HepG2 (cell line): ENCODE measurements around the gene HNRNPA1L2. TPM values are rescaled to one million over a fixed set of nuclear protein-coding genes. Genes with fewer than 3 reads are reported as not detected.
"Not testable (repeated sequence)": the region's sequence is repeated elsewhere in the genome, so short reads cannot be mapped to it uniquely, and the experiment has no call there.

ENCODE experiments used
- ATAC-seq: fragments of 200-7000 bp; cut with Tn5 transposase; 3 replicates; pipeline ENCODE4 v1.9.1; 2020; ENCODE audit warnings: mild to moderate bottlenecking, moderate library complexity
- BruUV-seq: library from RNA; stranded (reverse); fragments of 400-500 nt; replicated peaks from 2 replicates; lab custom pipeline; 2021; lab: Mats Ljungman, UMichigan
- CTCF ChIA-PET: fragments of 300-600 bp; formaldehyde crosslinking; extraction: SDS; loops from one replicate; lab custom pipeline; 2021; ENCODE audit warnings: low total read pairs, inconsistent platforms, low intra/inter-chr PET ratio; lab: Yijun Ruan, JAX
- POLR2A ChIA-PET: fragments of 350-600 bp; sonication (Branson Sonifier 250); formaldehyde crosslinking; loops from one replicate; lab custom pipeline; 2020; ENCODE audit warnings: antibody characterized with exemption, inconsistent platforms; lab: Yijun Ruan, JAX
- DNase-seq: peaks from one replicate; pipeline ENCODE4 v3.0.0-alpha.2; 2015; ENCODE audit warnings: low spot score
- FAIRE-seq: peaks from 3 replicates; lab custom pipeline; 2011; peaks lifted over from hg19 to GRCh38; lab: Jason Lieb, UNC
- H2AFZ ChIP-seq: one replicate; pipeline ENCODE4 v1.6.1; 2011; ENCODE audit warnings: low read length, inconsistent platforms
- H3K27ac ChIP-seq: fragments of 300-600 bp; 3 replicates; pipeline ENCODE4 v1.8.0; 2011; ENCODE audit warnings: mixed run types, mild to moderate bottlenecking, mixed read lengths, low read length, inconsistent platforms; ENCODE audit not compliant: insufficient read depth; ENCODE audit errors: extremely low read length
- H3K27me3 ChIP-seq, 2 experiments: fragments of 200-600 bp in 1 of 2; 2 replicates in 1 of 2; 3 replicates in 1 of 2; pipeline versions ENCODE4 v1.6.0 to v1.8.0; 2011; ENCODE audit warnings: low read length in 2 of 2, mild to moderate bottlenecking in 2 of 2, moderate library complexity in 2 of 2, inconsistent platforms in 1 of 2; ENCODE audit not compliant: insufficient read depth in 2 of 2, control insufficient read depth in 1 of 2
- H3K36me3 ChIP-seq, 2 experiments: fragments of 200-600 bp in 1 of 2; replicated peaks in 1 of 2; 2 replicates in 1 of 2; 3 replicates in 1 of 2; pipeline versions ENCODE4 v1.5.1 to v1.8.0; 2011; ENCODE audit warnings: low read length in 2 of 2, inconsistent platforms in 1 of 2; ENCODE audit not compliant: insufficient read depth in 2 of 2, control insufficient read depth in 1 of 2
- H3K4me1 ChIP-seq: 2 replicates; pipeline ENCODE4 v1.5.1; 2012; ENCODE audit warnings: low read length, inconsistent platforms; ENCODE audit not compliant: insufficient read depth
- H3K4me2 ChIP-seq: 2 replicates; pipeline ENCODE4 v1.6.0; 2011; ENCODE audit warnings: low read depth, low read length, inconsistent platforms
- H3K4me3 ChIP-seq, 3 experiments: fragments of 200-600 bp in 1 of 3; sonication (generic), shearing (Covaris generic) in 1 of 3; replicated peaks in 1 of 3; 2 replicates each; pipeline ENCODE4 v1.5.1; 2011 to 2016; ENCODE audit warnings: low read length in 3 of 3, inconsistent platforms in 2 of 3, low read depth in 2 of 3, mild to moderate bottlenecking in 2 of 3, control low read depth in 1 of 3, mixed read lengths in 1 of 3; ENCODE audit not compliant: insufficient read depth in 1 of 3
- H3K79me2 ChIP-seq: one replicate; pipeline ENCODE4 v1.6.1; 2011; ENCODE audit warnings: low read length, inconsistent platforms; ENCODE audit not compliant: insufficient read depth
- H3K9ac ChIP-seq: 2 replicates; pipeline ENCODE4 v1.6.0; 2011; ENCODE audit warnings: mild to moderate bottlenecking, low read depth, low read length, inconsistent platforms; ENCODE audit not compliant: insufficient read depth
- H3K9me3 ChIP-seq: 2 replicates; pipeline ENCODE4 v1.5.1; 2012; ENCODE audit warnings: mild to moderate bottlenecking, low read length
- H4K20me1 ChIP-seq: 2 replicates; pipeline ENCODE4 v1.6.0; 2011; ENCODE audit warnings: inconsistent platforms, mild to moderate bottlenecking, low read length, moderate library complexity; ENCODE audit not compliant: insufficient read depth
- HDAC2 ChIP-seq: sonication (generic); formaldehyde crosslinking; IDR thresholded peaks from 2 replicates; pipeline ENCODE4 v1.4.0; 2020; ENCODE audit warnings: missing genetic modification reagents
- ZNF263 ChIP-seq: sonication (generic); formaldehyde crosslinking; IDR thresholded peaks from 2 replicates; pipeline ENCODE4 v1.4.0; 2020; ENCODE audit warnings: missing genetic modification reagents
- WGBS: methylation state at CpG from one replicate; pipeline ENCODE4 v1.1.6; 2017; ENCODE audit warnings: low lambda C conversion rate; 5-methylcytosine and 5-hydroxymethylcytosine counted together
- in situ Hi-C: cut with HindIII; loops from 2 replicates; pipeline ENCODE4 v1.10.0; 2017; ENCODE audit warnings: low pct_unique_long_range_greater_than_20kb; ENCODE audit not compliant: extremely low pct_ligation_motif_present
- intact Hi-C: fragments of 100-400 bp; cut with micrococcal nuclease; formaldehyde crosslinking; loops from one replicate; pipeline ENCODE4 v1.10.0; 2022; ENCODE audit not compliant: unreplicated experiment
- polyA plus RNA-seq, 8 experiments: library from polyadenylated mRNA; depleted of rRNA in 3 of 8; stranded (reverse) in 7 of 8; unstranded in 1 of 8; fragments of >200 nt; fragmentation: Illumina TruSeq in 4 of 8; extraction: Trizol in 4 of 8; gene quantifications; 2 replicates each; pipeline versions ENCODE4 v1.2.1 to v1.2.3, GENCODE V29; 2011 to 2016; ENCODE audit warnings: low read depth in 4 of 8, missing spikeins in 1 of 8, mixed read lengths in 1 of 8; ENCODE audit not compliant: insufficient read depth in 1 of 8
- total RNA-seq, 5 experiments: library from RNA; depleted of rRNA; stranded (reverse); fragments of >200 nt; fragmentation: Illumina TruSeq; extraction: Trizol; gene quantifications; 2 replicates each; pipeline ENCODE4 v1.2.3, GENCODE V29; 2016; ENCODE audit warnings: low read depth in 1 of 5

Gene HNRNPA1L2
- total and polyA plus RNA-seq, 2 of the 13 experiments (the other 11 are each of a cell fraction or from before 2014, with no cell fraction given): 3.6 to 7.1 TPM

DNA sequence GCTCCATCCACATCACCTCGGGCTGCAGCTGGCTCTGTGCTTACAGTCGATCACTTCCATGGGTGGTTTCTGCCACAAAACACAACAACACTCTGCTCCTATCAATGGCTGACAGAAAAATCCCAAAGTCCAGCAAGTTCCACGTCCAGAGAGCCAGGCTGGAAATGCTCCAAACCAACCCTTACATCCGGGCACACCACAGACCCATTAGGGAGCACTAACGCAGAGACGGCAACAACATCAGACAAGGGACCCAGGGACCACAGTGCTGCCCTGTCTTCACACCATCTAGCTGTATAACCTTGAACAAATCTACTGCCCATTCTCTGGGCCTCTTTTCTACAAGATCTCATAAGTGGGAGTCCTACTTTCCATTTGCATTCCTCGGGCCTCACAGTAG is 47.9 kb upstream of the HNRNPA1L2 start:
- POLR2A ChIA-PET, H4K20me1 ChIP-seq, H3K27me3 ChIP-seq, DNase-seq, intact Hi-C loops, CTCF ChIA-PET, BruUV-seq, H3K36me3 ChIP-seq, H3K27ac ChIP-seq, H3K9ac ChIP-seq, H3K9me3 ChIP-seq, H3K79me2 ChIP-seq: not testable (repeated sequence)
- Histone ChIP-seq H3K4me1 (peaks cover 16% of the 10 kb centered on the region), H3K4me3 (peak overlapping the region in 1 of 3 experiments; percentile 44; a peak in 2 of 6 replicates), H2AFZ (peak overlapping the region; percentile 62), H3K4me2 (peak overlapping the region; percentile 53; the same call in 1 of the 2 replicates)
- WGBS: 29% methylated on average over 5 of the region's 7 CpGs
- peak; percentile 57 for ATAC-seq
- peak; percentile 81 for TF ChIP-seq ZNF263 (CRISPR knock-in tag)
- in situ Hi-C loops: loop anchor here (10.0 kb wide), 2 partner anchors 61 to 371 kb away; partner anchors contain the start of gene SUGT1
- FAIRE-seq: peak; percentile 51

DNA sequence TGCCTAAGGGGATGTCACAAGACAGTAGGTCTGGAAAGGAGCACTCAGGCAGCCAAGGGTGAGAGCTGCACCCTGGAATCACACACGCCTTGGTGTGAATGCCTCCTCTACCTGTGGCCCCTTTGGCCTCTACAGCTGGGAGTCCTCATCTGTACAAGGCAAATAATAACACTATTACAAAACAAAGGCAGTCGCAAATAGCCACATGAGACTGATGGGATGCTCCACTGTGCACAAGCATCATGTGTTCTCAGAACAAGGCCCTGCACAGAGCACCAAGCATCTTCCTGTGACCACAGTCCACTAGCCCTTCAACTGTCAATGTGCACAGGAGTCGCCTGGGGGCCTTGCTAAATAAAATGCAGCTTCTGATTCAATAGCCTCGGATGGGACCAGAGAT is 44.6 kb upstream of the HNRNPA1L2 start:
- Histone ChIP-seq H3K36me3 (no peaks in the 10 kb centered on the region), H3K27ac (no peak overlapping the region), H3K4me1 (peaks cover 32% of the 10 kb centered on the region), H3K4me2 (no peak overlapping the region), H3K9ac (no peak overlapping the region), H2AFZ (no peak overlapping the region), H3K9me3 (no peaks in the 10 kb centered on the region), H3K27me3 (no peaks in the 10 kb centered on the region; a peak in 1 of 5 replicates), H3K4me3 (no peak overlapping the region), H3K79me2 (no peaks in the 10 kb centered on the region), H4K20me1 (no peaks in the 10 kb centered on the region)
- 83% methylated on average over 3 of the region's 4 CpGs for WGBS
- TF ChIP-seq HDAC2 (CRISPR knock-in tag): no peak
- in situ Hi-C loops: loop anchor here (10.0 kb wide), 2 partner anchors 57 to 367 kb away; partner anchors contain the start of gene SUGT1
- no peak for DNase-seq
- BruUV-seq: no TSS peak
- FAIRE-seq: no peak
- no peak for ATAC-seq
- intact Hi-C loops: no loop called here
- CTCF ChIA-PET: no interaction called here
- POLR2A ChIA-PET: interaction anchor here (1.2 kb wide), 1 partner anchor 19 kb away, joined by 3 read pairs; no protein-coding TSS in a partner anchor
